ENCODE results near the gene TMPRSS9. TPM values are rescaled to one million over a fixed set of nuclear protein-coding genes. Genes with fewer than 3 reads are reported as not detected.

Gene TMPRSS9
- total and polyA plus RNA-seq, 4 donors = 0.05 to 0.37 (median 0.09) TPM; not detected in 1

GRCh38 chr19:2353887-2354592 is 6.0 kb upstream of the TMPRSS9 start:
- no peak for TF ChIP-seq CTCF (IDR thresholded peaks at IDR 0.05; ENCODE audit: control extremely low read depth, extremely low read depth)
- H3K9me3 ChIP-seq (ENCODE audit: control insufficient read depth in 4 of 4, insufficient read depth in 3 of 4, low read length in 3 of 4) = no peaks in the 10 kb centered on the region
- 93 to 96% methylated on average over 34 of the region's 34 CpGs for WGBS, 2 donors
- H3K27ac ChIP-seq (ENCODE audit: low read depth in 1 of 2, low read length in 1 of 2) = no peak overlapping the region
- peaks cover 0 to 36% (median 7%) of the 10 kb centered on the region in 4 donors for H3K36me3 ChIP-seq (ENCODE audit: control insufficient read depth in 4 of 4, insufficient read depth in 4 of 4, low read length in 4 of 4)
- peaks cover 0 to 4% (median 1%) of the 10 kb centered on the region in 3 donors for H3K27me3 ChIP-seq (ENCODE audit: control insufficient read depth in 3 of 3, insufficient read depth in 3 of 3, low read length in 2 of 3)
- H3K9ac ChIP-seq (ENCODE audit: insufficient read depth in 1 of 2, low read length in 2 of 2) = no peak overlapping the region
- ATAC-seq (ENCODE audit: insufficient read depth, low FRiP score) (no peak), DNase-seq (no peak)
- H3K4me3 ChIP-seq = no peak overlapping the region
- H3K4me1 ChIP-seq (ENCODE audit: control insufficient read depth in 5 of 5, insufficient read depth in 5 of 5, low read length in 5 of 5) = no peaks in the 10 kb centered on the region

- Histone ChIP-seq H3K36me3 (ENCODE audit: control insufficient read depth in 4 of 4, insufficient read depth in 4 of 4, low read length in 4 of 4) (peaks cover 0 to 34% (median 6%) of the 10 kb centered on the region in 4 donors), H3K9me3 (ENCODE audit: control insufficient read depth in 4 of 4, insufficient read depth in 3 of 4, low read length in 3 of 4) (no peaks in the 10 kb centered on the region), H3K27ac (ENCODE audit: low read depth in 1 of 2, low read length in 1 of 2) (no peak overlapping the region), H3K9ac (ENCODE audit: insufficient read depth in 1 of 2, low read length in 2 of 2) (no peak overlapping the region), H3K27me3 (ENCODE audit: control insufficient read depth in 3 of 3, insufficient read depth in 3 of 3, low read length in 2 of 3) (peaks cover 0 to 6% (median 4%) of the 10 kb centered on the region in 3 donors), H3K4me3 (no peak overlapping the region), H3K4me1 (ENCODE audit: control insufficient read depth in 5 of 5, insufficient read depth in 5 of 5, low read length in 5 of 5) (no peaks in the 10 kb centered on the region)
- no peak for DNase-seq
- no peak for ATAC-seq (ENCODE audit: insufficient read depth, low FRiP score)
- TF ChIP-seq CTCF (IDR thresholded peaks at IDR 0.05; ENCODE audit: control extremely low read depth, extremely low read depth) = no peak
- WGBS, 2 donors = 94 to 96% methylated on average over 17 of the region's 17 CpGs
These were observed 5.4 kb upstream of the TMPRSS9 start for GRCh38 chr19:2354670-2355069.

- H3K9me3 ChIP-seq (ENCODE audit: control insufficient read depth in 4 of 4, insufficient read depth in 3 of 4, low read length in 3 of 4) = no peaks in the 10 kb centered on the region
- TF ChIP-seq CTCF (IDR thresholded peaks at IDR 0.05; ENCODE audit: control extremely low read depth, extremely low read depth) = no peak
- H3K36me3 ChIP-seq (ENCODE audit: control insufficient read depth in 4 of 4, insufficient read depth in 4 of 4, low read length in 4 of 4) = peaks cover 0 to 30% (median 3%) of the 10 kb centered on the region in 4 donors
- no peaks in the 10 kb centered on the region for H3K4me1 ChIP-seq (ENCODE audit: control insufficient read depth in 5 of 5, insufficient read depth in 5 of 5, low read length in 5 of 5)
- no peak for DNase-seq
- no peak overlapping the region for H3K9ac ChIP-seq (ENCODE audit: insufficient read depth in 1 of 2, low read length in 2 of 2)
- no peak overlapping the region for H3K27ac ChIP-seq (ENCODE audit: low read depth in 1 of 2, low read length in 1 of 2)
- ATAC-seq (ENCODE audit: insufficient read depth, low FRiP score) = no peak
- no peak overlapping the region for H3K4me3 ChIP-seq
- H3K27me3 ChIP-seq (ENCODE audit: control insufficient read depth in 3 of 3, insufficient read depth in 3 of 3, low read length in 2 of 3) = peaks cover 0 to 12% (median 6%) of the 10 kb centered on the region in 3 donors
- 86 to 89% methylated on average over 24 of the region's 24 CpGs for WGBS, 2 donors
These were observed 4.7 kb upstream of the TMPRSS9 start for GRCh38 chr19:2355168-2356035.
